Globus pallidus (tissue), 1 donor: ENCODE results near the gene ATP13A3.

Experiments
- DNase-seq: peaks from one replicate; pipeline ENCODE4 v3.0.0-alpha.2; 2015; ENCODE audit warnings: low spot score

ATP13A3 gene

GRCh38 chr3:194369522-194370279, 117.1 kb downstream of the ATP13A3 start, which contains the start of gene LRRC15:
Gene LRRC15 (minus strand): TSS chr3:194369743. CDS start chr3:194361043, 8,700 bp downstream.
- no peak for DNase-seq

- no peak for DNase-seq
Measured at GRCh38 chr3:194368918-194369317, 117.9 kb downstream of the ATP13A3 start.

GRCh38 chr3:194367992-194368841, 118.6 kb downstream of the ATP13A3 start:
- DNase-seq = no peak

DNA sequence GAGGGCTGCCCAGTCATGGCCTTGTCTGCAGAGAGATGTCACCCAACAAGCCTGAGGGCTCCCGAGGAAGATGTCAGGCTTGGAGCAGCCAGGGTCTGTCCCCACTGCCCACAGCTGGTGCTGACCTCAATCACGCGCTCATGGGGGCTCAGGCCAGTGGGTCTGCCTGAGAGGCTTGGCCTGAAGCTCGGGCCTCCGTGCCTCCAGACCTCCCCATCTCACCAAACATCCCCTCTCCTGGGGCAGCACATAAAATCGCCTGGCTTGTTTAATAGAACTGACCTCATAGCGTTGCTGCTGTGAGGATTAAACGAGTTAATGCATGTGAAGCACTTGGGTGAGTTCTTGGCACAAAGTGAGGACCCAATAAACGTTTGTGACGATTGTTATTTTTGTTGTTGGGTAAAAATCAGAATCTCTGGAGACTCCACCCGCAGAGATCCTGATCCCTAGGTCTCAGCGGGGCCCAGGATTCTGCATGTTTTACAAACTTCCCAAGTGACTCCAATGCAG, 120.8 kb downstream of the ATP13A3 start:
- DNase-seq = no peak

DNA sequence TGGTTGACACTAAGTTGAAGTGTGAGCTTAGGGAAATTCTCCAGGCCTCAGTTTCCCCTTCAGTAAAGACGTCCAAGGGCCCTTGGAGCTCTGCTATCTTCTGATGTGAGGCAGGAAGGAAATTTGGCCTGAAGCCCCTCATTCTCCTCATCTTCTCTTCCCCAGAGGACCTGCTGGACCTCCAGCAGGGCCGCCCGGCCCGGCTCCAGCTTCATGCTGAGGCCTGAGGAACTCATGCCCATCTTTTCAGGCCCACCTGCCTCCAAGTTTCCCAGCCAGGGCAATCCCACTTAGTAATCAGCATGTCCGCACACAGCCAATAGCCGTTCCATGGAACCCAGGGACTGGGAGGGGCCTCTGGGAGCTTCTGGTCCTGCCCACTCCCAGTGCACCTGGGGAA, 121.3 kb downstream of the ATP13A3 start:
- no peak for DNase-seq

DNA sequence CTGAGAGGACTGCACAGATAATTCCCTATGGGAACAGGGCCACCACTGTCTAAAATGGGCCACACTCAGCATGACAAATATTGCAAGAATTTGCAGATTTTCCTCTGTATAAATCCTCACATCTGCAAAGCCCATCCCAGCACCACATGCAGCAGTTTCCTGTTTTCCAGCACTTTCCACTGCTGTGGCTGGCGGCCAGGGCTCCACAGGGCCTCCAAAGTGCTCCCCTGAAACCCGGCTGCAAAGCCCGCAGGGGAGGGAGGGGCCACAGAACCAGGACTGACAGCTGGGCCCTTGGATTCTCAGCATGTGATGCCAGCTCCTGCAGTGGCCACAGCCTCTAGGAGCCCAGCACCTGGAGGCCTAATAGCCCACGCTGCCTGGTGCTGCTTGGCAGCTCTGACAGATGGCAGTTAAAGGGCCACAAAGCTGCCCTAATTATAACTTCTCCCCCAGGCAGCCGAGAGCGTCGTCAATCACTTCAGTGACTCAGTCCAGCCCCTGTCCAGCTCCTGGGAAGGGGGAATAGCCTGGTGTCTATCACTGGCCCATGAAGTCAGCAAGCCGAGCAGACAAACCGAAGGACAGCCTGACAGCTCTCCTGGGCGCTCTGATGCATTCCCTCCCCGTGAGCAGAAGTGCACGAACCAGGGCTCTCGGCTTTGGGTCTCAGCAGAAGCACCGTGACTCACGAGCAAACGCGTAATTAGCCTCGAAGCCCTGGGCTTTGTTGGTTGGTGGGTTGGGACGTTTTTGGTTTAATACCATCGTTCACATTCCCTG, 122.0 kb downstream of the ATP13A3 start:
- peak; percentile 11 for DNase-seq

- no peak for DNase-seq
Measured at GRCh38 chr3:194364314-194364651, 122.5 kb downstream of the ATP13A3 start.

DNA sequence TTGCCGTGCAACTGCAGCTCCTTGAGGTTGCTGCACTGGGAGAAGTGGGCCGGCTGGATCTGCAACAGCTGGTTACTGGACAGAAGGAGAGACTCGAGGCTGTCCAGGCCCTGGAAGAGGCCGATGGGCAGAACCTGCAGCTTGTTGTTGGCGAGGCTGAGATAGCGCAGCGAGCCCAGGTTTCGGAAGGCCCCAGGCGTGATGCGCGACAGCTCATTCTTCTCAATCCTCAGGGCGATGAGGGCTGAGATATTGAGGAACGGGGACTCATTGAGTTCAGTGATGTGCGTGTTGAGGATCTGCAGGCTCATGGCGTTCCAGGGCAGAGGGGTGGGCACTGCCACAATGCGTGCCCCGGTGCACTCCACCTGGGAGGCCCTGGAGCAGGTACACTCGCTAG, 126.2 kb downstream of the ATP13A3 start:
- no peak for DNase-seq

- no peak for DNase-seq
Measured at GRCh38 chr3:194357681-194358080, 129.1 kb downstream of the ATP13A3 start.

DNA sequence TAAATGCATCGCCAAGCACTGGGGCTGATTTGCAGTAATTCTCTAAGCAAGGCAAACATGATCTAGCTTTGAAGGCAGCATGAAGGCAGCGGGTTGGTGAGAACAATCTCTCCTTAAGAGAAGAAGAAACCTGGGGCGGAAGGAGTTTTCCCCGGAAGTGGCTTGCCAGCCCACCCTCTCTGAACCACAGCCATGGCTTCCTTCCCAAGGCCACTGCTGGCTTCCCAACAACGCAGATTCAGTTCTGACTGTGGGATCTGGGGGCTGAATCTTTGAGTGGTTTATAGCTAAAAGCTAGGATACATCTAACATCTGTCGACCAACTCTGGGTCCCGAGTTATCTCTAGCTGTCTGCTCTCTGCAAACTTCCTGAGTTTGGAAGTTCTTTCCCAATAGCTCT, 131.4 kb downstream of the ATP13A3 start:
- no peak for DNase-seq

DNA sequence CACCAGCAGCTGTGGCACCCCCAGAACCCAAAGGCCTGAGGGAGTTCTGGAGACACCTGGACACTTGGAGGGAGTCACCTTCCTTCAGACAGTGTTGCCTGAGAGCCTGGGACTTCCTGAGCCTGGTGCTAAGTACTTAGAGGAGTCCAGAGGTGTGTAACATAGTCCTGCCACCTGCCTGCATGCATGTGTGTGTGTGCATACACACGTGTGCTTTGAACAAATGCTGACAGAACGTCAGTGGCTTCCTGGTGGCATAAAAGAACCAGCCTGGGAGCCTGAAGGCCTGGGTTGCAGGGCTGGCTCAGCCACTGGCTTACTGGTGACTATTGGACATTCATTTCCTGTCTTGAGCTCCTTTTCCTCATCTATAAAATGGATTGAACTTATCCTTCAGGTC, 132.5 kb downstream of the ATP13A3 start:
- DNase-seq = no peak
